MM.1S (cell line): Measurements from ENCODE around the gene C3orf70.

Experiments used
- EZH2 ChIP-seq: fragments of 300-600 bp; sonication (generic); optimal IDR thresholded peaks from 2 replicates; pipeline ENCODE3; 2017; ENCODE audit warnings: low read depth, mild to moderate bottlenecking, antibody characterized with exemption, low read length, mixed read lengths
- TF ChIP-seq, protein P1 (sequence below): fragments of 300-600 bp; sonication (generic); IDR thresholded peaks from 2 replicates; pipeline ENCODE4 v1.5.1; 2016; ENCODE audit warnings: antibody characterized with exemption, low read length, mixed read lengths

- TF ChIP-seq, protein P1, sequence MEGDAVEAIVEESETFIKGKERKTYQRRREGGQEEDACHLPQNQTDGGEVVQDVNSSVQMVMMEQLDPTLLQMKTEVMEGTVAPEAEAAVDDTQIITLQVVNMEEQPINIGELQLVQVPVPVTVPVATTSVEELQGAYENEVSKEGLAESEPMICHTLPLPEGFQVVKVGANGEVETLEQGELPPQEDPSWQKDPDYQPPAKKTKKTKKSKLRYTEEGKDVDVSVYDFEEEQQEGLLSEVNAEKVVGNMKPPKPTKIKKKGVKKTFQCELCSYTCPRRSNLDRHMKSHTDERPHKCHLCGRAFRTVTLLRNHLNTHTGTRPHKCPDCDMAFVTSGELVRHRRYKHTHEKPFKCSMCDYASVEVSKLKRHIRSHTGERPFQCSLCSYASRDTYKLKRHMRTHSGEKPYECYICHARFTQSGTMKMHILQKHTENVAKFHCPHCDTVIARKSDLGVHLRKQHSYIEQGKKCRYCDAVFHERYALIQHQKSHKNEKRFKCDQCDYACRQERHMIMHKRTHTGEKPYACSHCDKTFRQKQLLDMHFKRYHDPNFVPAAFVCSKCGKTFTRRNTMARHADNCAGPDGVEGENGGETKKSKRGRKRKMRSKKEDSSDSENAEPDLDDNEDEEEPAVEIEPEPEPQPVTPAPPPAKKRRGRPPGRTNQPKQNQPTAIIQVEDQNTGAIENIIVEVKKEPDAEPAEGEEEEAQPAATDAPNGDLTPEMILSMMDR = no peak
- TF ChIP-seq EZH2 = no peak
Measured at GRCh38 chr3:185066251-185066650, 86.6 kb downstream of the C3orf70 start.
